AG09309 (cell line): ENCODE data around the gene NEK6.

Source experiments
- DNase-seq: peaks from one replicate; pipeline ENCODE4 v3.0.0-alpha.2; 2010; ENCODE audit warnings: low read depth
- H3K4me3 ChIP-seq: 2 replicates; pipeline ENCODE4 v1.5.1; 2011; ENCODE audit warnings: mild to moderate bottlenecking, low read depth, low read length, moderate library complexity; ENCODE audit not compliant: control insufficient read depth
- TF ChIP-seq, protein P1 (sequence below): IDR thresholded peaks from 2 replicates; pipeline ENCODE4 v1.5.1; 2011; ENCODE audit warnings: mild to moderate bottlenecking, low read depth, low read length, inconsistent platforms; ENCODE audit not compliant: insufficient read depth, control insufficient read depth; ENCODE audit errors: missing control alignments

The NEK6 gene

DNA sequence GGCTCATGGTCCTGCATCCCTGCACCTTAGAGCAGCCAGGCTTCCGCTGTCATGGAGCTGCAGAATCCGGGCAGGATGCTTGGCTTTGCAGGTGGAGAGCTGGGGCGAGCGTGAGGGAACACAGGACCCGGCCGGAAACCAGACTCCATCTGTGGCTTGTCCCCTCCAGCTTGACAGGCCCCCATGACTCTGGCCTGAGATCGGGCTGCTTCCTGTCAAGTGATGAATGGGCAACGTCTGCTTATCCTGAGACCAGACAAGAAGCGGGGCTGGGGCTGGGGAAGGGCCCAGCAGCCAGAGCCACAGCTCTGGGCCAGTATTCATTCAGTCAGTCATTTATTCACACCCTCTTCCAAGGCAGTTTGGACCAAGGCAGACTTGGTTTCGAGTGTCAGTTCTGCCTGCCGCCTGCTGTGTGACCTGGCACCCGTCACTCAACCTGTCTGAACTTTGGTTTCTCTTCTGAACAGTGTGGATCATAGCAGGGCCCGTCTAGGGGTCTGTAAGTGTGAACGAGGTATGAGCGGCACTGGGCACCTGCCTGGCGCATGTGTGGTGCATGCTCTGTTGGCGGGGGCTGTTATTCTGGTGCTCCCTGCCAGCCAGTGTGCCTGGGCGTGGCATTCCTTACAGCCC lies 37.5 kb downstream of the NEK6 start:
- DNase-seq, result no peak
- TF ChIP-seq, protein P1, sequence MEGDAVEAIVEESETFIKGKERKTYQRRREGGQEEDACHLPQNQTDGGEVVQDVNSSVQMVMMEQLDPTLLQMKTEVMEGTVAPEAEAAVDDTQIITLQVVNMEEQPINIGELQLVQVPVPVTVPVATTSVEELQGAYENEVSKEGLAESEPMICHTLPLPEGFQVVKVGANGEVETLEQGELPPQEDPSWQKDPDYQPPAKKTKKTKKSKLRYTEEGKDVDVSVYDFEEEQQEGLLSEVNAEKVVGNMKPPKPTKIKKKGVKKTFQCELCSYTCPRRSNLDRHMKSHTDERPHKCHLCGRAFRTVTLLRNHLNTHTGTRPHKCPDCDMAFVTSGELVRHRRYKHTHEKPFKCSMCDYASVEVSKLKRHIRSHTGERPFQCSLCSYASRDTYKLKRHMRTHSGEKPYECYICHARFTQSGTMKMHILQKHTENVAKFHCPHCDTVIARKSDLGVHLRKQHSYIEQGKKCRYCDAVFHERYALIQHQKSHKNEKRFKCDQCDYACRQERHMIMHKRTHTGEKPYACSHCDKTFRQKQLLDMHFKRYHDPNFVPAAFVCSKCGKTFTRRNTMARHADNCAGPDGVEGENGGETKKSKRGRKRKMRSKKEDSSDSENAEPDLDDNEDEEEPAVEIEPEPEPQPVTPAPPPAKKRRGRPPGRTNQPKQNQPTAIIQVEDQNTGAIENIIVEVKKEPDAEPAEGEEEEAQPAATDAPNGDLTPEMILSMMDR, result no peak
- H3K4me3 ChIP-seq, result no peak overlapping the region

DNA sequence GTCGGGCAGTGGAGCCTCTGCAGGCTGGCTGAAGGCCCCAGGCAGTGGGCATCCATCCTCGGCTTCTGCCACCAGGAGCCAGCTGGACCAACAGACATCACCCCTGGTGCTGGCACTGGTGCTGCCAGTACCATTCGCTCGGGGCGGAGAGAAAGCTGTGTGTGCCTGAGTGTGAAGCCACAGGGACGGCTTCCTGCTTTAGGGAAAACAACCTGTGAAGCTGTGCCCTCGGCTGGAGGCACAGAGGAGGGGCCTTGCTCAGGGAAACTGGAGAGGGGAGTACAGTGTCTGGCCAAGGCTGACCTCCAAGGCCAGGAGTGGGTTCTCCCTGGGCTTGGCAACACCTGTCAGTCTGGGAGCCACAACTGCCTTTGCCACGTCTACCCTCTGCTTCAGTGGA lies 38.3 kb downstream of the NEK6 start:
- TF ChIP-seq, protein P1, result no peak
- DNase-seq, result no peak
- H3K4me3 ChIP-seq, result no peak overlapping the region

DNA sequence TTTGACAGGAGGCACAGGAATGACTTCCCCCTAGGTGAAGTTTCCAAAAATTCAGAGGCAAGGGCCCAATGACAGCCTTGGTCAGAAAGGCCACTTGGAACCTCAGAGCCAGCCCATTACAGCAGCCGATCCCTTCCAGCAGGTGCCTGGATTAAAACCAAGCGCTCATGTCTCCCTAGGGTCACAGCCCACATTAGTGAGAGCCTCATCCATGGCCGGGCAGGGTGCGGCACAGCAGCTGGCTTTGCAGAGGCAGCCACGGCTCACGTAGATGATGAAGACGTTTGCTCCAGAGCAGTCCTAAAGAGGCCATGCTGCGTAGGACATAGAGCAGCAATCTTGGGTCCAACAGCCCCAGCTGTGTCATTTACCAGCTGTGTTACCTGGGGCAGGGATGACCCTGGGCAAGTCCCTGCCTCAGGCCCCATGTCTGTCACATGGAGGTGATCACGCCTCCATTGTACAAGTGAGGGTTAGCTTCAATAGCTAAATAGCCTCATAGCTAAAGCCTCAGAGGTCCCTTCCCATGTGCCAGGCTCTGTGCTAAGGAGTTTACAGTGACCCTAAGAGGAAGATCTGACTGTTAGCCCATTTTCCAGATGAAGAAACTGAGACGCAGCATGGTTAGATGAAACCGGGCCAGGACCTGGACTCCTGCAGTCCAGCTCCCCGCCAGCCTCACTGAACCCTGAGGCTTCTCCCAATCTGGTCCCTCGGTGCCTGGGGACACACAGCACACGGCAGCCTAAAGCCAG lies 39.2 kb downstream of the NEK6 start:
- no peak overlapping the region for H3K4me3 ChIP-seq
- no peak for DNase-seq
- TF ChIP-seq, protein P1, result no peak

- peak; percentile 88 for DNase-seq
- TF ChIP-seq, protein P1, result no peak
Observed at GRCh38 chr9:124297551-124297901, 39.8 kb downstream of the NEK6 start.

DNA sequence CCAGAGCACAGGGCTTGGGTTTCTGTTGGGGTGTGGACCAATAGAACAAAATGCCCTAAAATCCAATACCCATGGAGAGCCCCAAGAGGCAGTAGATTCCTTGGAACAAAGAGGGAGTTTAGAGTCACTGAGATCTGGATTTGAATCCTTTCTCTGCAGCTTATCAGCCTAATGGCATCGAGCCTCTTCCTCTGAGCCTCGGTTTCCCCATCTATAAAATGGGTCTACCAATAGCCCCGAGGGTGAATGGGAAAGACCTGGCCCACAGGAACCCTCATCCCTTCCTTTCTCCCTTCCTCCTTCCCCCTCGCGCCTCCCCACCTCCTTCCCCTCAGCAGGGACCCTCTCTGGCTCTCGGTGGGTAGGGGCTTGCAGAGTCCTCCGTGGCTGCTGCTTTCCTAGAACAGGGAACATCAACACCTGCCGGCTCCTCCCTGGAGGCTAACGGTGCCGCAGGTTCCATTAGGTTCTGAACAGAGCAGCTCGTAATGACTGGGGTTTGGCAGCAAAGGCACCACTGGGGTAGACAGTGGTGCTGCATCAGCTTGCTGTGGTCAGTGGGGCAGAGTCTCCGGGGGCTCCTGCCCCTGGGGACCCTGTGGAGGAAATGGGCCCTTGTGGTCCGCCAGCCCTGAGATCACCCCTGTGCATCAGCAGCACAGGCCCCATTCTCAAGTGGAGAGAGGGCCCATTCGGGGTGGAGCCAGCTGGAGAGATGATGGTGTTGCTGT lies 40.3 kb downstream of the NEK6 start:
- no peak for DNase-seq
- H3K4me3 ChIP-seq, result no peak overlapping the region
- TF ChIP-seq, protein P1, result no peak

More at GRCh38 chr9:124297551-124297901, 39.8 kb downstream of the NEK6 start:
- no peak overlapping the region for H3K4me3 ChIP-seq

GRCh38 chr9:124298646-124299235 lies 41.0 kb downstream of the NEK6 start:
- no peak overlapping the region for H3K4me3 ChIP-seq
- TF ChIP-seq, protein P1, result no peak
- no peak for DNase-seq
